WTC11 (cell line): ENCODE measurements around the gene BAIAP3.

Experiments
- AFF4 ChIP-seq: sonication (generic); formaldehyde crosslinking; IDR thresholded peaks from 2 replicates; pipeline ENCODE4 v1.8.1; 2023; ENCODE audit warnings: mild to moderate bottlenecking, missing genetic modification reagents, borderline replicate concordance
- ATF1 ChIP-seq: sonication (generic); formaldehyde crosslinking; IDR thresholded peaks from 2 replicates; pipeline ENCODE4 v1.8.1; 2023; ENCODE audit warnings: mild to moderate bottlenecking, moderate library complexity, missing genetic modification reagents
- ATF3 ChIP-seq: sonication (generic); formaldehyde crosslinking; conservative IDR thresholded peaks from 2 replicates; pipeline ENCODE4 v1.8.1; 2022; ENCODE audit warnings: mild to moderate bottlenecking, missing genetic modification reagents
- CTCF ChIP-seq: fragments of 200-600 bp; IDR thresholded peaks from 2 replicates; pipeline ENCODE4 v1.8.0; 2022; ENCODE audit warnings: antibody characterized with exemption
- E2F1 ChIP-seq: sonication (generic); formaldehyde crosslinking; IDR thresholded peaks from 2 replicates; pipeline ENCODE4 v1.8.0; 2022; ENCODE audit warnings: mild to moderate bottlenecking, missing genetic modification reagents
- GRHL2 ChIP-seq: fragments of 250-450 bp; sonication (Bioruptor Pico); IDR thresholded peaks from 2 replicates; pipeline ENCODE4 v1.8.0; 2022; ENCODE audit warnings: mild to moderate bottlenecking, moderate library complexity; ENCODE audit not compliant: insufficient replicate concordance, severe bottlenecking
- HMGXB4 ChIP-seq: sonication (generic); formaldehyde crosslinking; IDR thresholded peaks from 2 replicates; pipeline ENCODE4 v1.8.1; 2023; ENCODE audit warnings: mild to moderate bottlenecking, moderate library complexity, missing genetic modification reagents
- MAX ChIP-seq: sonication (generic); formaldehyde crosslinking; IDR thresholded peaks from 2 replicates; pipeline ENCODE4 v1.8.0; 2022; ENCODE audit warnings: mild to moderate bottlenecking, missing genetic modification reagents
- NR3C1 ChIP-seq: sonication (generic); formaldehyde crosslinking; conservative IDR thresholded peaks from 2 replicates; pipeline ENCODE4 v1.8.1; 2023; ENCODE audit warnings: low read depth, mild to moderate bottlenecking, missing genetic modification reagents
- SMAD3 ChIP-seq: sonication (generic); formaldehyde crosslinking; IDR thresholded peaks from 2 replicates; pipeline ENCODE4 v1.8.0; 2022; ENCODE audit warnings: missing genetic modification reagents, mild to moderate bottlenecking, borderline replicate concordance
- TEAD4 ChIP-seq: sonication (generic); formaldehyde crosslinking; IDR thresholded peaks from 2 replicates; pipeline ENCODE4 v1.8.0; 2022; ENCODE audit warnings: mild to moderate bottlenecking, missing genetic modification reagents
- USF2 ChIP-seq: sonication (generic); formaldehyde crosslinking; IDR thresholded peaks from 2 replicates; pipeline ENCODE4 v1.8.1; 2023; ENCODE audit warnings: mild to moderate bottlenecking, missing genetic modification reagents, moderate library complexity
- ZNF317 ChIP-seq: sonication (generic); formaldehyde crosslinking; IDR thresholded peaks from 2 replicates; pipeline ENCODE4 v1.8.1; 2023; ENCODE audit warnings: low read depth, mild to moderate bottlenecking, moderate library complexity, missing genetic modification reagents, borderline replicate concordance
- ZNF396 ChIP-seq: fragments of 250-450 bp; sonication (Bioruptor Pico); IDR thresholded peaks from 2 replicates; pipeline ENCODE4 v1.8.0; 2021; ENCODE audit warnings: mild to moderate bottlenecking, moderate library complexity, borderline replicate concordance

GRCh38 chr16:1341495-1342420 lies 8.3 kb downstream of the BAIAP3 start:
- TF ChIP-seq CTCF (no peak), ATF1 (CRISPR knock-in tag) (no peak), MAX (CRISPR knock-in tag) (no peak), AFF4 (CRISPR knock-in tag) (no peak), ATF3 (CRISPR knock-in tag) (no peak), ZNF317 (CRISPR knock-in tag) (no peak), SMAD3 (CRISPR knock-in tag) (no peak), TEAD4 (no peak), E2F1 (CRISPR knock-in tag) (no peak), GRHL2 (CRISPR knock-in tag) (no peak), USF2 (no peak), NR3C1 (CRISPR knock-in tag) (no peak), HMGXB4 (CRISPR knock-in tag) (no peak), ZNF396 (CRISPR knock-in tag) (no peak)
